ENCODE results near the gene PRKCZ.

GRCh38 chr1:2014181-2014580 is 36.0 kb upstream of the PRKCZ start:
- TF ChIP-seq EZH2phosphoT487 (IDR thresholded peaks at IDR 0.05) (no peak), CTCF (IDR thresholded peaks at IDR 0.05) (no peak), EZH2 (IDR thresholded peaks at IDR 0.05) (no peak)

Measured in neural progenitor cell (in vitro differentiated cells).